ENCODE data around the gene FAM90A26.
"Not testable (repeated sequence)": the region's sequence is repeated elsewhere in the genome, so short reads cannot be mapped to it uniquely, and the experiment has no call there.

Gene FAM90A26

DNA sequence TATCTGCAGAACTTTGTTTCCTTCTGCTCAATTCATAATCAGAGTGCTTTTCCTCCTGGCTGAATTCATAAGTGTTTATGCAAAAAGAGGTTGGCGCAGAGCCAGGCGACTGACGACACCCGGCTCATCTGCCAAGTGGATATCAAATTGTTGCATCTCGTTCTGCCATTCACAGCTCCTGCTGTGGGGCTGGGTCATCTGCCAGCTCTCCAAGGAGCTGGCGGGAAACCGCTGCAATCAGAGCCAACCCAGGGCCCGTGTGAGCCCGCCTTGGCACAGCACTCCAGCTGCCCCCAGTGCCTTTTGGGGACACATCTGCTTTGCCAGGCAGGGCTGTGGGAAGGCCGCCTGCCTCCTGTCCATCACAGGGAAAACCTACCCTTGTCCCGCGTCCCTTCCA, 35.7 kb upstream of the FAM90A26 start:
- not testable (repeated sequence) for H3K4me1 ChIP-seq (ENCODE audit: insufficient read depth, low read length, severe bottlenecking)

DNA sequence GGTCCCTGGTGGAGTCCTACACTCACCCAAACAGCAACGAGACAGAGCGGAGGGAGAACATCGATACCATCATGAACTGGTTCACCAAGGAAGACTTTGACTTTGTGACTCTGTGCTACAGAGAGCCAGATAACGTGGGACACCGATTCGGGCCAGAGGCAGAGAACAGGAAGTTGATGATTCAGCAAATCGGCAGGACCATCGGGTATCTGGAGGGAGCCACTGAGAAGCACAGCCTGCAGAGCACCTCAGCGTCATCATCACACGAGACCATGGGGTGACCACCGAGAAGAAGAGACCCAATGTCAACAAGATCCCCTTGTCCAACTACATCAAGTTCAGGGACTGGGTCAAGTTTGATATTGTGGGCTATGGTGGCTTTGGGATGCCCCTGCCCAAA, 29.2 kb upstream of the FAM90A26 start:
- not testable (repeated sequence) for H3K27me3 ChIP-seq (ENCODE audit: insufficient read depth, low read length); H3K9me3 ChIP-seq (ENCODE audit: low read length); H3K27ac ChIP-seq (ENCODE audit: low read depth, low read length, poor library complexity, severe bottlenecking); H3K9me2 ChIP-seq (ENCODE audit: low read depth, low read length); H2AFZ ChIP-seq (ENCODE audit: low read length); H3K4me2 ChIP-seq (ENCODE audit: low read length); H3K4me1 ChIP-seq (ENCODE audit: insufficient read depth, low read length, severe bottlenecking); H3F3A ChIP-seq (ENCODE audit: insufficient read depth, low read length); H4K20me1 ChIP-seq (ENCODE audit: insufficient read depth, low read length); H3K4me3 ChIP-seq (ENCODE audit: low read depth, low read length, poor library complexity, severe bottlenecking); H3K79me2 ChIP-seq (ENCODE audit: insufficient read depth, low read length); H3K9ac ChIP-seq (ENCODE audit: low read length); H3K36me3 ChIP-seq (ENCODE audit: insufficient read depth, low read length)

More for the DNA sequence above, 35.7 kb upstream of the FAM90A26 start:
- H2AFZ ChIP-seq (ENCODE audit: low read length); H3K4me2 ChIP-seq (ENCODE audit: low read length); H3F3A ChIP-seq (ENCODE audit: insufficient read depth, low read length); H3K9me2 ChIP-seq (ENCODE audit: low read depth, low read length); H3K27me3 ChIP-seq (ENCODE audit: insufficient read depth, low read length); H3K9me3 ChIP-seq (ENCODE audit: low read length); H4K20me1 ChIP-seq (ENCODE audit: insufficient read depth, low read length); H3K4me3 ChIP-seq (ENCODE audit: low read depth, low read length, poor library complexity, severe bottlenecking); H3K27ac ChIP-seq (ENCODE audit: low read depth, low read length, poor library complexity, severe bottlenecking); H3K9ac ChIP-seq (ENCODE audit: low read length); H3K79me2 ChIP-seq (ENCODE audit: insufficient read depth, low read length); H3K36me3 ChIP-seq (ENCODE audit: insufficient read depth, low read length): not testable (repeated sequence)

DNA sequence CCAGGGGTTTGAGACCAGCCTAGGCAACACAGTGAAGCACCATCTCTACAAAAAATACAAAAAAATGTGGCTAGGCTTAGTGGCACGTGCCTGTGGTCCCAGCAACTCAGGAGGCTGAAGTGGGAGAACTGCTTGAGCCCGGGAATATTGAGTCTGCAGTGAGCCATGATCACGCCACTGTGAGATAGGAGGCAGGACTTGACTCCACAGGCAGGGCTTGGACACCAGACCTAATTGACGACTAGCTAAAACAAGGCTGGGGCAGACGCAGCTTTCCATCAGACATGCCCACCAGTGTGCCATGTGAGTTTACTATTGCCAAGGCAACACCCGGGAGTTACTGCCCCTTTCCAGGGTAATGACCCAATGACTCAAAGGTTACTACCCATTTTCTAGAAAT, 27.4 kb upstream of the FAM90A26 start:
- H2AFZ ChIP-seq (ENCODE audit: low read length); H3K9me3 ChIP-seq (ENCODE audit: low read length); H4K20me1 ChIP-seq (ENCODE audit: insufficient read depth, low read length): not testable (repeated sequence)

DNA sequence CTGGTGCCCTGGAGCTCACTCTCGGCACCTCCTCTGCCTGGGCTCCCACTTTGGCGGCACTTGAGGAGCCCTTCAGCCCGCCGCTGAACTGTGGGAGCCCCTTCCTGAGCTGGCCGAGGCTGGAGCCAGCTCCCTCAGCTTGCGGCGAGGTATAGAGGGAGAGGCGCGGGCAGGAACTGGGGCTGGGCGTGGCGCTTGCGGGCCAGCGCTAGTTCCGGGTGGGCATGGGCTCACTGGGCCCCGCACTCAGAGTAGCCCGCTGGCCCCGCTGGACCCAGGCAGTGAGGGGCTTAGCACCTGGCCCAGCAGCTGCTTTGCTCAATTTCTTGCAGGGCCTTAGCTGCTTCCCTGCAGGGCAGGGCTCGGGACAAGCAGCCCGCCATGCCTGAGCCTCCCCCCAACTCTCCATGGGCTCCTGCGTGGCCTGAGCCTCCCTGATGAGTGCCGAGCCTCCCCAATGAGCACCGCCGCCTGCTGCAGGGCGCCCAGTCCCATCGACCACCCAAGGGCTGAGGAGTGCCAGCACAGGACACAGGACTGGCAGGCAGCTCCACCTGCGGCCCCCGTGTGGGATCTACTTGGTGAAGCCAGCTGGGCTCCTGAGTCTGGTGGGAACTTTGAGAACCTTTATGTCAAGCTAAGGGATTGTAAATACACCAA, 26.7 kb upstream of the FAM90A26 start:
- H3K4me1 ChIP-seq (ENCODE audit: insufficient read depth, low read length, severe bottlenecking), result no peaks in the 10 kb centered on the region
- no peaks in the 10 kb centered on the region for H3K79me2 ChIP-seq (ENCODE audit: insufficient read depth, low read length)
- no peak overlapping the region for H2AFZ ChIP-seq (ENCODE audit: low read length)
- no peak for TF ChIP-seq EZH2 (IDR thresholded peaks at IDR 0.05; ENCODE audit: borderline replicate concordance, low read length)
- TF ChIP-seq, protein P1, sequence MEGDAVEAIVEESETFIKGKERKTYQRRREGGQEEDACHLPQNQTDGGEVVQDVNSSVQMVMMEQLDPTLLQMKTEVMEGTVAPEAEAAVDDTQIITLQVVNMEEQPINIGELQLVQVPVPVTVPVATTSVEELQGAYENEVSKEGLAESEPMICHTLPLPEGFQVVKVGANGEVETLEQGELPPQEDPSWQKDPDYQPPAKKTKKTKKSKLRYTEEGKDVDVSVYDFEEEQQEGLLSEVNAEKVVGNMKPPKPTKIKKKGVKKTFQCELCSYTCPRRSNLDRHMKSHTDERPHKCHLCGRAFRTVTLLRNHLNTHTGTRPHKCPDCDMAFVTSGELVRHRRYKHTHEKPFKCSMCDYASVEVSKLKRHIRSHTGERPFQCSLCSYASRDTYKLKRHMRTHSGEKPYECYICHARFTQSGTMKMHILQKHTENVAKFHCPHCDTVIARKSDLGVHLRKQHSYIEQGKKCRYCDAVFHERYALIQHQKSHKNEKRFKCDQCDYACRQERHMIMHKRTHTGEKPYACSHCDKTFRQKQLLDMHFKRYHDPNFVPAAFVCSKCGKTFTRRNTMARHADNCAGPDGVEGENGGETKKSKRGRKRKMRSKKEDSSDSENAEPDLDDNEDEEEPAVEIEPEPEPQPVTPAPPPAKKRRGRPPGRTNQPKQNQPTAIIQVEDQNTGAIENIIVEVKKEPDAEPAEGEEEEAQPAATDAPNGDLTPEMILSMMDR (IDR thresholded peaks at IDR 0.05; ENCODE audit: low read length), result no peak
- H3K27me3 ChIP-seq (ENCODE audit: insufficient read depth, low read length), result no peaks in the 10 kb centered on the region
- H3F3A ChIP-seq (ENCODE audit: insufficient read depth, low read length), result no peaks in the 10 kb centered on the region
- no peak overlapping the region for H3K9ac ChIP-seq (ENCODE audit: low read length)
- H3K9me2 ChIP-seq (ENCODE audit: low read depth, low read length), result no peaks in the 10 kb centered on the region
- H3K4me2 ChIP-seq (ENCODE audit: low read length), result no peak overlapping the region
- H3K9me3 ChIP-seq (ENCODE audit: low read length), result no peaks in the 10 kb centered on the region
- H4K20me1 ChIP-seq (ENCODE audit: insufficient read depth, low read length), result no peaks in the 10 kb centered on the region
- no peak overlapping the region for H3K4me3 ChIP-seq (ENCODE audit: low read depth, low read length, poor library complexity, severe bottlenecking)
- no peaks in the 10 kb centered on the region for H3K36me3 ChIP-seq (ENCODE audit: insufficient read depth, low read length)
- no peak overlapping the region for H3K27ac ChIP-seq (ENCODE audit: low read depth, low read length, poor library complexity, severe bottlenecking)

More for the DNA sequence above, 27.4 kb upstream of the FAM90A26 start:
- not testable (repeated sequence) for H3K36me3 ChIP-seq (ENCODE audit: insufficient read depth, low read length); H3K79me2 ChIP-seq (ENCODE audit: insufficient read depth, low read length); H3K27me3 ChIP-seq (ENCODE audit: insufficient read depth, low read length); H3K4me3 ChIP-seq (ENCODE audit: low read depth, low read length, poor library complexity, severe bottlenecking); H3K9ac ChIP-seq (ENCODE audit: low read length); H3K9me2 ChIP-seq (ENCODE audit: low read depth, low read length); H3K27ac ChIP-seq (ENCODE audit: low read depth, low read length, poor library complexity, severe bottlenecking); H3F3A ChIP-seq (ENCODE audit: insufficient read depth, low read length); H3K4me1 ChIP-seq (ENCODE audit: insufficient read depth, low read length, severe bottlenecking); H3K4me2 ChIP-seq (ENCODE audit: low read length)

DNA sequence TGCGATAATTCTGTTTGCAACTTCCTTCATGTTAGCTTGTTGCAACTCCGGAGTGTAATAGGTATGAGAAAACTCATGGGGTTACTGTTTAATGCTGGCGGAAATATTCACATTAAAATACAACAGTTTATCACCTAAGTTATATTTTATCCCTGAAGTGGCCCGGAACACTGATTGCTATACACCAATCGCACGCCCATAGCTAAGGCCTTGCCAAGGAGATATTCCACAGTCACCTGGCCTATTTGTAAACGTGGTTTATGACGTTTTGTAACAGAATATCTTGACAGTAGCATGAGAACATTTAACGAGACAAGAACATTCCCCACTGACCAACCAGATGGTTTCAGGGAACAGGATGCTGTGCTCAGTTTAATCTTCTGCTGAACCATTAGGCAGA, 23.2 kb upstream of the FAM90A26 start:
- Histone ChIP-seq H3K36me3 (ENCODE audit: insufficient read depth, low read length) (no peaks in the 10 kb centered on the region), H3F3A (ENCODE audit: insufficient read depth, low read length) (no peaks in the 10 kb centered on the region), H3K27me3 (ENCODE audit: insufficient read depth, low read length) (no peaks in the 10 kb centered on the region), H2AFZ (ENCODE audit: low read length) (no peak overlapping the region), H3K4me3 (ENCODE audit: low read depth, low read length, poor library complexity, severe bottlenecking) (no peak overlapping the region), H3K79me2 (ENCODE audit: insufficient read depth, low read length) (no peaks in the 10 kb centered on the region), H3K9ac (ENCODE audit: low read length) (no peak overlapping the region), H3K4me2 (ENCODE audit: low read length) (no peak overlapping the region), H3K9me3 (ENCODE audit: low read length) (no peaks in the 10 kb centered on the region), H3K9me2 (ENCODE audit: low read depth, low read length) (no peaks in the 10 kb centered on the region), H3K4me1 (ENCODE audit: insufficient read depth, low read length, severe bottlenecking) (no peaks in the 10 kb centered on the region), H4K20me1 (ENCODE audit: insufficient read depth, low read length) (no peaks in the 10 kb centered on the region), H3K27ac (ENCODE audit: low read depth, low read length, poor library complexity, severe bottlenecking) (no peak overlapping the region)
- TF ChIP-seq, protein P1 (IDR thresholded peaks at IDR 0.05; ENCODE audit: low read length), result no peak
- TF ChIP-seq EZH2 (IDR thresholded peaks at IDR 0.05; ENCODE audit: borderline replicate concordance, low read length), result no peak

DNA sequence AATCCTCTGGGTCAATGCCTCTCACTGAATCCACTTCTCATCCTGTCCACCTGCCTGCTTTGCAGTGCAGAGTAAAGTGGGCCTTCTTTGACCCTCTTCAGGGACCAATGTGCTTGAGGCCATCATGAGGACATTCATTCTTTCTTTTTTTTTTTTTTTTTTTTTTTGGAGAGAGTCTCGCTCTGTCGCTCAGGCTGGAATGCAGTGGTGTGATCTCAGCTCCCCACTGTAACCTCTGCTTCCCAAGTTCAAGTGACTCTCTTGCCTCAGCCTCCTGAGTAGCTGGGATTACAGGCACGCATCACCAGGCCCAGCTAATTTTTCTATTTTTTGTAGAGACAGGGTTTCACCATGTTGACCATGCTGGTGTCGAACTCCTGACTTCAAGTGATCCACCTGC, 22.8 kb upstream of the FAM90A26 start:
- not testable (repeated sequence) for H4K20me1 ChIP-seq (ENCODE audit: insufficient read depth, low read length); H3F3A ChIP-seq (ENCODE audit: insufficient read depth, low read length); H3K4me3 ChIP-seq (ENCODE audit: low read depth, low read length, poor library complexity, severe bottlenecking); H3K9me3 ChIP-seq (ENCODE audit: low read length); H3K9me2 ChIP-seq (ENCODE audit: low read depth, low read length); H3K4me1 ChIP-seq (ENCODE audit: insufficient read depth, low read length, severe bottlenecking); H3K36me3 ChIP-seq (ENCODE audit: insufficient read depth, low read length); H3K9ac ChIP-seq (ENCODE audit: low read length); H3K27me3 ChIP-seq (ENCODE audit: insufficient read depth, low read length); H3K27ac ChIP-seq (ENCODE audit: low read depth, low read length, poor library complexity, severe bottlenecking); H3K79me2 ChIP-seq (ENCODE audit: insufficient read depth, low read length); H2AFZ ChIP-seq (ENCODE audit: low read length); H3K4me2 ChIP-seq (ENCODE audit: low read length)

Data from OCI-LY1 (cell line).